Transverse colon (tissue), 4 donors: ENCODE results near the gene DHCR7.

Source experiments
- CTCF ChIP-seq, 5 experiments: fragments of 200-600 bp in 3 of 5; fragments of 450-650 bp in 2 of 5; sonication (generic) in 3 of 5; IDR thresholded peaks; 1 replicate in 2 of 5; 2 replicates in 3 of 5; pipeline ENCODE4 v1.5.1; 2016 to 2017; ENCODE audit warnings: antibody characterized with exemption in 5 of 5, inconsistent platforms in 3 of 5, mild to moderate bottlenecking in 2 of 5, moderate library complexity in 1 of 5
- POLR2A ChIP-seq: fragments of 450-650 bp; IDR thresholded peaks from one replicate; pipeline ENCODE4 v1.6.1; 2016; ENCODE audit warnings: antibody characterized with exemption, mild to moderate bottlenecking, moderate library complexity
- POLR2AphosphoS5 ChIP-seq, 3 donors: sonication (generic); formaldehyde crosslinking; IDR thresholded peaks; one replicate each; pipeline ENCODE4 v1.6.1; 2016; ENCODE audit warnings: antibody characterized with exemption in 3 of 3

- TF ChIP-seq POLR2AphosphoS5 (IDR thresholded peaks at IDR 0.05) (no peak), CTCF (IDR thresholded peaks at IDR 0.05) (no peak), POLR2A (no peak)
Observed at GRCh38 chr11:71447791-71448256, 369 bp downstream of the DHCR7 start.
